ENCODE measurements around the gene MVK. TPM values are rescaled to one million over a fixed set of nuclear protein-coding genes. Genes with fewer than 3 reads are reported as not detected.

The MVK gene
- polyA plus RNA-seq, 1 of the 3 experiments (the other 2 are of a cell fraction), result 7.0 TPM

DNA sequence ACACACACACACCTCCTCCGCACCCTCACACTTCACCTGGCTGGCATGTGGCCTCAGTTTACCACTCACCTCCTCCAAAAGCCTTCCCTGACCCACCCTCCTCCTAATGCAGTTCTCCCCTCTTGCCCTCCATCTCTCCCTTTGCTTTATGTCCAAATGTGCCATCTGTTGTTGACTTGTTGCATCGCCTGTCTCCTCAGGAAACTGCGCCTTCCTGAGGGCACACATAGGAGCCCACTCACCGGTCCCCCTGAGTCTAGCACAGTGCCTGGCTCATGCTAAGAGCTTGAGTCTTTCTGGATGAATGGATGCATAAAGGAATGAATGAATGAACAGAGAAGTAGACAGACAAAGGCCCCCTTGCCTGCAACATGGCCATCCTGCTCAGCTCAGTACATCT is 34.0 kb downstream of the MVK start:
- peaks cover 7% of the 10 kb centered on the region; the same call in 1 of the 2 replicates for H3K27me3 ChIP-seq (ENCODE audit: insufficient read depth)
- H3K4me1 ChIP-seq (ENCODE audit: control insufficient read depth in 1 of 2, insufficient read depth in 2 of 2, low read depth in 1 of 2, low read length in 1 of 2), result peaks cover 0 to 60% of the 10 kb centered on the region in 2 experiments; a peak in 1 of 4 replicates
- ChIA-PET POLR2A (interaction anchor here (0.6 to 2.2 kb wide), 3 partner anchors 32 to 107 kb away, joined by 3 to 9 read pairs (median 4); partner anchors contain the start of gene FAM222A), CTCF (interaction anchor here (0.9 to 3.7 kb wide), 4 partner anchors 10 to 107 kb away, joined by 4 to 27 read pairs (median 6); no protein-coding TSS in a partner anchor)
- WGBS (ENCODE audit: low lambda C conversion rate), result 83% methylated on average over 4 of the region's 4 CpGs
- no peak for DNase-seq
- no peak overlapping the region for H3K9ac ChIP-seq
- H4K20me1 ChIP-seq (ENCODE audit: insufficient read depth), result no peaks in the 10 kb centered on the region
- no peak overlapping the region for H3K4me2 ChIP-seq
- no peaks in the 10 kb centered on the region for H3K36me3 ChIP-seq (replicated peaks in 1 of 2; ENCODE audit: control insufficient read depth in 1 of 2, insufficient read depth in 2 of 2, low read length in 1 of 2)
- no peaks in the 10 kb centered on the region for H3F3A ChIP-seq (replicated peaks; ENCODE audit: insufficient read depth)
- no peaks in the 10 kb centered on the region for H3K9me3 ChIP-seq
- peak overlapping the region in 1 of 2 experiments; percentile 96; a peak in 2 of 4 replicates for H3K27ac ChIP-seq (ENCODE audit: low read depth in 2 of 2, low read length in 1 of 2)
- H3K9me2 ChIP-seq, result no peaks in the 10 kb centered on the region
- TF ChIP-seq, protein P1, sequence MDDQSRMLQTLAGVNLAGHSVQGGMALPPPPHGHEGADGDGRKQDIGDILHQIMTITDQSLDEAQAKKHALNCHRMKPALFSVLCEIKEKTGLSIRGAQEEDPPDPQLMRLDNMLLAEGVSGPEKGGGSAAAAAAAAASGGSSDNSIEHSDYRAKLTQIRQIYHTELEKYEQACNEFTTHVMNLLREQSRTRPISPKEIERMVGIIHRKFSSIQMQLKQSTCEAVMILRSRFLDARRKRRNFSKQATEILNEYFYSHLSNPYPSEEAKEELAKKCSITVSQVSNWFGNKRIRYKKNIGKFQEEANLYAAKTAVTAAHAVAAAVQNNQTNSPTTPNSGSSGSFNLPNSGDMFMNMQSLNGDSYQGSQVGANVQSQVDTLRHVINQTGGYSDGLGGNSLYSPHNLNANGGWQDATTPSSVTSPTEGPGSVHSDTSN (IDR thresholded peaks at IDR 0.05), result no peak
- TF ChIP-seq YY1 (IDR thresholded peaks at IDR 0.05; ENCODE audit: low read depth) (no peak), GATA2 (CRISPR knock-in tag; IDR thresholded peaks at IDR 0.05) (no peak), JUND (IDR thresholded peaks at IDR 0.05) (no peak), FOXJ3 (CRISPR knock-in tag; IDR thresholded peaks at IDR 0.05) (no peak), NFIC (IDR thresholded peaks at IDR 0.05; ENCODE audit: borderline replicate concordance) (no peak), FOSL2 (IDR thresholded peaks at IDR 0.05; ENCODE audit: borderline replicate concordance, low read depth) (no peak)
- TF ChIP-seq, protein P2, sequence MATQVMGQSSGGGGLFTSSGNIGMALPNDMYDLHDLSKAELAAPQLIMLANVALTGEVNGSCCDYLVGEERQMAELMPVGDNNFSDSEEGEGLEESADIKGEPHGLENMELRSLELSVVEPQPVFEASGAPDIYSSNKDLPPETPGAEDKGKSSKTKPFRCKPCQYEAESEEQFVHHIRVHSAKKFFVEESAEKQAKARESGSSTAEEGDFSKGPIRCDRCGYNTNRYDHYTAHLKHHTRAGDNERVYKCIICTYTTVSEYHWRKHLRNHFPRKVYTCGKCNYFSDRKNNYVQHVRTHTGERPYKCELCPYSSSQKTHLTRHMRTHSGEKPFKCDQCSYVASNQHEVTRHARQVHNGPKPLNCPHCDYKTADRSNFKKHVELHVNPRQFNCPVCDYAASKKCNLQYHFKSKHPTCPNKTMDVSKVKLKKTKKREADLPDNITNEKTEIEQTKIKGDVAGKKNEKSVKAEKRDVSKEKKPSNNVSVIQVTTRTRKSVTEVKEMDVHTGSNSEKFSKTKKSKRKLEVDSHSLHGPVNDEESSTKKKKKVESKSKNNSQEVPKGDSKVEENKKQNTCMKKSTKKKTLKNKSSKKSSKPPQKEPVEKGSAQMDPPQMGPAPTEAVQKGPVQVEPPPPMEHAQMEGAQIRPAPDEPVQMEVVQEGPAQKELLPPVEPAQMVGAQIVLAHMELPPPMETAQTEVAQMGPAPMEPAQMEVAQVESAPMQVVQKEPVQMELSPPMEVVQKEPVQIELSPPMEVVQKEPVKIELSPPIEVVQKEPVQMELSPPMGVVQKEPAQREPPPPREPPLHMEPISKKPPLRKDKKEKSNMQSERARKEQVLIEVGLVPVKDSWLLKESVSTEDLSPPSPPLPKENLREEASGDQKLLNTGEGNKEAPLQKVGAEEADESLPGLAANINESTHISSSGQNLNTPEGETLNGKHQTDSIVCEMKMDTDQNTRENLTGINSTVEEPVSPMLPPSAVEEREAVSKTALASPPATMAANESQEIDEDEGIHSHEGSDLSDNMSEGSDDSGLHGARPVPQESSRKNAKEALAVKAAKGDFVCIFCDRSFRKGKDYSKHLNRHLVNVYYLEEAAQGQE (IDR thresholded peaks at IDR 0.05; ENCODE audit: low read depth, low read length), result no peak
- TF ChIP-seq, protein P3, sequence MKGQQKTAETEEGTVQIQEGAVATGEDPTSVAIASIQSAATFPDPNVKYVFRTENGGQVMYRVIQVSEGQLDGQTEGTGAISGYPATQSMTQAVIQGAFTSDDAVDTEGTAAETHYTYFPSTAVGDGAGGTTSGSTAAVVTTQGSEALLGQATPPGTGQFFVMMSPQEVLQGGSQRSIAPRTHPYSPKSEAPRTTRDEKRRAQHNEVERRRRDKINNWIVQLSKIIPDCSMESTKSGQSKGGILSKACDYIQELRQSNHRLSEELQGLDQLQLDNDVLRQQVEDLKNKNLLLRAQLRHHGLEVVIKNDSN (IDR thresholded peaks at IDR 0.05; ENCODE audit: borderline replicate concordance, low read depth), result no peak
- no peak overlapping the region for H2AFZ ChIP-seq (ENCODE audit: low read depth)
- H3K4me3 ChIP-seq (ENCODE audit: low read depth in 2 of 2, low read length in 1 of 2), result no peak overlapping the region
- H3K79me2 ChIP-seq (ENCODE audit: insufficient read depth), result no peaks in the 10 kb centered on the region

DNA sequence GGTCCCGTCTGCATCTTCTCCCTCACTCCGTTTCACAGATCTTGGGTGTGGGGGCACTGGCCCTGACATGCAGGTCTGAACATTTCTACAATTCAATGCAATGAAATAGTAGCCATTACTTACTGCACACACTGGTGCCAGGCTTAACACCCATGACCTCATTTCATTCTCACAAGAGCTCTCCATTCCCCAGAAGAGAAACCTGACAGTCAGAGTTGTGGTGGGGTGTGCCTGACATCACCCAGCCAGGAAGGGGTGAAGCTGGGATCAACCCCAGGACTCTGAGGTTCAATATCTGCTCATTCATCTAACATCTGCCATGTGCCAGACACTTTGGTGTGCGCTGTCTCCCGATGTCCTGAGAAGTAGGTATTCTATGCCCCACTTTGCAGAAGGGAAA is 34.7 kb downstream of the MVK start:
- no peak overlapping the region for H3K9ac ChIP-seq
- H3K36me3 ChIP-seq (replicated peaks in 1 of 2; ENCODE audit: control insufficient read depth in 1 of 2, insufficient read depth in 2 of 2, low read length in 1 of 2), result no peaks in the 10 kb centered on the region
- DNase-seq, result no peak
- no peak overlapping the region for H3K4me2 ChIP-seq
- H3K9me2 ChIP-seq, result no peaks in the 10 kb centered on the region
- H4K20me1 ChIP-seq (ENCODE audit: insufficient read depth), result no peaks in the 10 kb centered on the region
- peaks cover 0 to 65% of the 10 kb centered on the region in 2 experiments; a peak in 1 of 4 replicates for H3K4me1 ChIP-seq (ENCODE audit: control insufficient read depth in 1 of 2, insufficient read depth in 2 of 2, low read depth in 1 of 2, low read length in 1 of 2)
- peaks cover 7% of the 10 kb centered on the region; the same call in 1 of the 2 replicates for H3K27me3 ChIP-seq (ENCODE audit: insufficient read depth)
- H3F3A ChIP-seq (replicated peaks; ENCODE audit: insufficient read depth), result no peaks in the 10 kb centered on the region
- no peaks in the 10 kb centered on the region for H3K9me3 ChIP-seq
- POLR2A ChIA-PET, result interaction anchor here (0.6 kb wide), 1 partner anchor 32 kb away, joined by 3 read pairs; no protein-coding TSS in a partner anchor
- H3K79me2 ChIP-seq (ENCODE audit: insufficient read depth), result no peaks in the 10 kb centered on the region
- no peak overlapping the region for H2AFZ ChIP-seq (ENCODE audit: low read depth)
- no peak for TF ChIP-seq POLR2AphosphoS5 (IDR thresholded peaks at IDR 0.05; ENCODE audit: low read depth, low read length)
- no peak for TF ChIP-seq SMC3 (IDR thresholded peaks at IDR 0.05; ENCODE audit: low read depth, low read length)
- TF ChIP-seq RXRA (IDR thresholded peaks at IDR 0.05; ENCODE audit: borderline replicate concordance, low read depth), result no peak
- TF ChIP-seq GATA2 (CRISPR knock-in tag; IDR thresholded peaks at IDR 0.05), result peak; percentile 5; the same call in 1 of the 2 replicates
- TF ChIP-seq, protein P4, sequence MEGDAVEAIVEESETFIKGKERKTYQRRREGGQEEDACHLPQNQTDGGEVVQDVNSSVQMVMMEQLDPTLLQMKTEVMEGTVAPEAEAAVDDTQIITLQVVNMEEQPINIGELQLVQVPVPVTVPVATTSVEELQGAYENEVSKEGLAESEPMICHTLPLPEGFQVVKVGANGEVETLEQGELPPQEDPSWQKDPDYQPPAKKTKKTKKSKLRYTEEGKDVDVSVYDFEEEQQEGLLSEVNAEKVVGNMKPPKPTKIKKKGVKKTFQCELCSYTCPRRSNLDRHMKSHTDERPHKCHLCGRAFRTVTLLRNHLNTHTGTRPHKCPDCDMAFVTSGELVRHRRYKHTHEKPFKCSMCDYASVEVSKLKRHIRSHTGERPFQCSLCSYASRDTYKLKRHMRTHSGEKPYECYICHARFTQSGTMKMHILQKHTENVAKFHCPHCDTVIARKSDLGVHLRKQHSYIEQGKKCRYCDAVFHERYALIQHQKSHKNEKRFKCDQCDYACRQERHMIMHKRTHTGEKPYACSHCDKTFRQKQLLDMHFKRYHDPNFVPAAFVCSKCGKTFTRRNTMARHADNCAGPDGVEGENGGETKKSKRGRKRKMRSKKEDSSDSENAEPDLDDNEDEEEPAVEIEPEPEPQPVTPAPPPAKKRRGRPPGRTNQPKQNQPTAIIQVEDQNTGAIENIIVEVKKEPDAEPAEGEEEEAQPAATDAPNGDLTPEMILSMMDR (IDR thresholded peaks at IDR 0.05), result no peak
- no peak for TF ChIP-seq EP300 (IDR thresholded peaks at IDR 0.05; ENCODE audit: borderline replicate concordance in 1 of 2, low read depth in 1 of 2, low read length in 1 of 2)
- no peak for TF ChIP-seq TAF1 (IDR thresholded peaks at IDR 0.05; ENCODE audit: borderline replicate concordance, low read depth, low read length)
- CTCF ChIA-PET, result interaction anchor here (1.2 to 3.7 kb wide), 4 partner anchors 11 to 197 kb away, joined by 3 to 27 read pairs (median 6); no protein-coding TSS in a partner anchor
- no peak overlapping the region for H3K4me3 ChIP-seq (ENCODE audit: low read depth in 2 of 2, low read length in 1 of 2)
- 56% methylated on average over 4 of the region's 4 CpGs for WGBS (ENCODE audit: low lambda C conversion rate)
- H3K27ac ChIP-seq (ENCODE audit: low read depth in 2 of 2, low read length in 1 of 2), result peak overlapping the region in 1 of 2 experiments; percentile 96; a peak in 2 of 4 replicates
